Activated T-cell treated with anti-CD3 and anti-CD28 coated beads, Interleukin-2, amount 50 U/mL, for 72 hours (primary cell): Measurements from ENCODE around the gene KCNE4. TPM values are rescaled to one million over a fixed set of nuclear protein-coding genes. Genes with fewer than 3 reads are reported as not detected.
"Not testable (repeated sequence)": the region's sequence is repeated elsewhere in the genome, so short reads cannot be mapped to it uniquely, and the experiment has no call there.

Source experiments
- ATAC-seq, 2 donors: fragments of 150-1000 bp; cut with Tn5 transposase; replicated peaks in 1 of 2; 2 replicates each; pipeline ENCODE4 v1.10.0; 2021; ENCODE audit warnings: moderate library complexity in 2 of 2, mild to moderate bottlenecking in 1 of 2
- DNase-seq, 2 donors: peaks; one replicate each; pipeline ENCODE4 v3.0.0; 2021 to 2022; ENCODE audit warnings: mixed read lengths in 1 of 2
- H3K27ac Mint-ChIP-seq: one replicate; pipeline ENCODE4 v1.8.0; 2022; ENCODE audit warnings: mild to moderate bottlenecking, moderate library complexity, mixed read lengths
- H3K27me3 Mint-ChIP-seq: one replicate; pipeline ENCODE4 v1.8.0; 2022; ENCODE audit warnings: low read depth, mixed read lengths
- H3K36me3 Mint-ChIP-seq, 2 donors: one replicate each; pipeline ENCODE4 v1.8.0; 2022; ENCODE audit warnings: mixed read lengths in 2 of 2, mild to moderate bottlenecking in 1 of 2; ENCODE audit not compliant: insufficient read depth in 2 of 2
- H3K4me1 Mint-ChIP-seq: one replicate; pipeline ENCODE4 v1.8.0; 2022; ENCODE audit warnings: low read depth, mixed read lengths
- H3K4me3 Mint-ChIP-seq, 2 donors: one replicate each; pipeline ENCODE4 v1.8.0; 2022; ENCODE audit warnings: mild to moderate bottlenecking in 2 of 2, mixed read lengths in 2 of 2, moderate library complexity in 2 of 2
- H3K9me3 Mint-ChIP-seq, 2 donors: one replicate each; pipeline ENCODE4 v1.8.0; 2022; ENCODE audit warnings: mixed read lengths in 2 of 2
- total RNA-seq, 2 donors: library from RNA; stranded (reverse); gene quantifications; one replicate each; pipeline ENCODE4 v1.2.3, GENCODE V29; 2022

Gene KCNE4
- total RNA-seq, 2 donors from 2014 or later = not detected

- DNase-seq (no peak), ATAC-seq (peak; percentile 29 to 82)
- Mint-ChIP-seq H3K27ac (no peak overlapping the region), H3K4me1 (peaks cover 4% of the 10 kb centered on the region), H3K36me3 (no peaks in the 10 kb centered on the region), H3K9me3 (peaks cover 0 to 4% of the 10 kb centered on the region in 2 donors), H3K27me3 (peaks cover 8% of the 10 kb centered on the region), H3K4me3 (no peak overlapping the region)
These were observed 23.6 kb downstream of the KCNE4 start for GRCh38 chr2:223075301-223076270.

- Mint-ChIP-seq H3K4me1 (peaks cover 4% of the 10 kb centered on the region), H3K4me3 (no peak overlapping the region), H3K27me3 (peaks cover 8% of the 10 kb centered on the region), H3K27ac (no peak overlapping the region), H3K36me3 (no peaks in the 10 kb centered on the region), H3K9me3 (peaks cover 0 to 4% of the 10 kb centered on the region in 2 donors)
- ATAC-seq = no peak
- DNase-seq = no peak
These were observed 24.6 kb downstream of the KCNE4 start for GRCh38 chr2:223076573-223076972.

DNA sequence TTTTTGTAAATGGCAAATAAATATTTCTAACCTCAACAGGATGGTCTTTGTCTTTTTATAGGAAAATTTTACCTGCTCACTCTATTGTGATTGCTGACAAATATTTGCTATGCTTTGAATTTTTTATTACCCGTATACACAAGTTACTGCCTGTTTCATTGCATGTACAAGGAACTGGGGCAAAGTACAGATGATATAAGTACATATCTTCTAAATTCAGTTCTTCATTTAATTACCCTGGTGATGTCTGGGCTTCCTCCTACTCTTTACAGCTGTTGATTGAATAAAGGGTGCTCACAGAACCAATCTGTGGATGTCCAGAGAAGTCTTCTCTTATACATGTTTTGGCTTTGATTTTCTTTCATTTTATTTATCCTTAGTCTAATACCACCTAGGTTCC, 26.5 kb downstream of the KCNE4 start:
- H3K9me3 Mint-ChIP-seq = peaks cover 0 to 4% of the 10 kb centered on the region in 2 donors
- no peak for ATAC-seq

GRCh38 chr2:223079378-223079777, 27.4 kb downstream of the KCNE4 start:
- Mint-ChIP-seq H3K27ac (no peak overlapping the region), H3K36me3 (no peaks in the 10 kb centered on the region), H3K4me3 (no peak overlapping the region), H3K9me3 (peaks cover 0 to 3% of the 10 kb centered on the region in 2 donors), H3K4me1 (peaks cover 4% of the 10 kb centered on the region), H3K27me3 (peaks cover 8% of the 10 kb centered on the region)
- DNase-seq (no peak), ATAC-seq (no peak)

More for the DNA sequence above, 26.5 kb downstream of the KCNE4 start:
- no peak for DNase-seq
- peaks cover 4% of the 10 kb centered on the region for H3K4me1 Mint-ChIP-seq
- no peak overlapping the region for H3K4me3 Mint-ChIP-seq
- no peak overlapping the region for H3K27ac Mint-ChIP-seq
- H3K27me3 Mint-ChIP-seq = peaks cover 8% of the 10 kb centered on the region
- no peaks in the 10 kb centered on the region for H3K36me3 Mint-ChIP-seq

DNA sequence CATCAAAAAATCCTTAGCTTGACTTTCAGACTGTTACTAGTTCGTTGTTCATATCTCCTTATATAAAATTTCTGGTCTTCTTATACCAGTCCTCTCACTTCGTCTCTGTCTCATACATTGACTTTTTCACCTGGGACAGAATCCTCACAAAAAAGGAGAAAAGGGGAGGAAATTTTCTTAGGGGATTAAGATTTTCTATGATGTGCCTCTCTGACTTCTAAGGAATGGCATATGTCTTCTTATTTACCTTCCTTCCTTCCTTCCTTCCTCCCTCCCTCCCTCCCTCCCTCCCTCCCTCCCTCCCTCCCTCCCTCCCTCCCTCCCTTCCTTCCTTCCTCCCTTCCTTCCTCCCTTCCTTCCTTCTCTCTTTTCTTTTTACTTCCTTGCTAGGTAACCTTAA, 27.9 kb downstream of the KCNE4 start:
- Mint-ChIP-seq H3K4me3 (no peak overlapping the region), H3K9me3 (peaks cover 0 to 3% of the 10 kb centered on the region in 2 donors), H3K36me3 (no peaks in the 10 kb centered on the region), H3K4me1 (peaks cover 4% of the 10 kb centered on the region), H3K27ac (no peak overlapping the region), H3K27me3 (peaks cover 8% of the 10 kb centered on the region)
- ATAC-seq = no peak
- no peak for DNase-seq

DNA sequence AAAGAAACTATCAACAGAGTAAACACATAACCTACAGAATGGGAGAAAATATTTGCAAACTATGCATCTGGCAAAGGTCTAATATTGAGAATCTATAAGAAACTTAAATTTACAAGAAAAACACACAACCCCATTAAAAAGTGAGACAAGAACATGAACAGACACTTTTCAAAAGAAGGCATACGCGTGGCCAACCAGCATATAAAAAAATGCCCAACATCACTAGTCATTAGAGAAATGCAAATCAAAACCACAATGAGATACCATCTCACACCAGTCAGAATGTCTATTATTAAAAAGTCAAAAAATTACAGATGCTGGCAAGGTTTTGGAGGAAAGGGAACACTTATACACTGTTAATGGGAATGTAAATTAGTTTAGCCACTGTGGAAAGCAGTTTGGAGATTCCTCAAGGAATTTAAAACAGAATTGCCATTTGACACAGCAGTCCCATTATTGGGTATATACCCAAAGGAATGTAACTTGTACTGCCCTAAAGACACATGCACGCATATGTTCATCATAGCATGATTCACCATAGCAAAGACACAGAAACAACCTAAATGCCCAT, 28.9 kb downstream of the KCNE4 start:
- not testable (repeated sequence) for H3K36me3 Mint-ChIP-seq, H3K27me3 Mint-ChIP-seq, H3K9me3 Mint-ChIP-seq, DNase-seq, H3K27ac Mint-ChIP-seq, H3K4me3 Mint-ChIP-seq, H3K4me1 Mint-ChIP-seq, ATAC-seq

DNA sequence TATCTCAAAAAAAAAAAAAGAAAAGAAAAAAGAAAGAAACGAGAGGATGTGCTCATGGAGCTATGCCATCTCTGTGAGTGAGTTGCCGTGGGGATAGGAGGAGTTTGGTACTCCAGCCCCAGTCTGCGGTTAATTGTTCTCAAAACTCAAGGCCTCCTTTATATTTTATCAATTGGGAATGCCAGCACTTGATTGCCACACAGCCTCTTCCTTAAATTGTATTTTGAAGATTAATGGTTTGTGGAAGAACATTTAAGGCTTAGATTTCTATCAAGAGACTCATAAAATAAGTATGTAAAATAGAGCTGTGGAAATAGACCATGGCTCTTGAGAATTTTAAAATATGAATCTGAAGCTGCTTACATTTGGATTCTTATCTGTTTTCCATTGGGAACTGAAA, 29.8 kb downstream of the KCNE4 start:
- Mint-ChIP-seq H3K27ac (no peak overlapping the region), H3K4me3 (no peak overlapping the region), H3K36me3 (no peaks in the 10 kb centered on the region), H3K27me3 (peaks cover 4% of the 10 kb centered on the region), H3K9me3 (no peaks in the 10 kb centered on the region), H3K4me1 (no peaks in the 10 kb centered on the region)
- DNase-seq (no peak), ATAC-seq (no peak)

GRCh38 chr2:223082706-223083105, 30.7 kb downstream of the KCNE4 start:
- no peaks in the 10 kb centered on the region for H3K9me3 Mint-ChIP-seq
- H3K4me1 Mint-ChIP-seq = no peaks in the 10 kb centered on the region
- ATAC-seq (no peak), DNase-seq (no peak)
- H3K4me3 Mint-ChIP-seq = no peak overlapping the region
- H3K27ac Mint-ChIP-seq = no peak overlapping the region
- H3K27me3 Mint-ChIP-seq = peaks cover 7% of the 10 kb centered on the region
- no peaks in the 10 kb centered on the region for H3K36me3 Mint-ChIP-seq

DNA sequence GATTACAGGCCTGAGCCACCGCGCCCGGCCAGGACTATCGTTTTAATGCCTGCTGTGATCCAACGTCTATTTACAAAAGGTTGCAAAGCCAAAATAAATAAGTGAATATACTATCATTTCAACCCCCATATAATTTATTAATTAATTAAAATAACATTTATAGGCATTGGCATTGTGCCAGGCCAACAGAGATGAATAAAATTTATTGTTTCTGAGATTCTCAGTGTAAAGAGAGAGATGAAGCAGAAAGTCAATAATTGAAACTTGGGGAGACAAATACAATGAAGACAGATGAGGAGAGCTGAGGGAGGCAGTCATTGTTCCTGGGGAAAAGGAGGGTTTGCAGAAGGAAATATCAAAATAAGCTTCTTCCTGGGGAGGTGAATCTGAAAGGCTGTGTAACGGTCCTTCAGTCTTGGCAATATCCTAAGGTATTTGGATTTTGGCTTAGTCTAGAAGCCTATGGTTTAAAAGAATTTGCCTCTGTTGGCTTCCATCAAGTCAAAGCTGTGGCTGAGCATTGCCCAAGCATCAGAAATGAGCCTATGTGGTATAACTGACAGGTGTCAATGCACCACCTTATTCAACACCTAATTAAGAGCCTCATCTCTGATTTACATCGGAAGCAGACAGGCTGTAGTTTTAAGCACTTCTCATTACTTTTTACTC, 31.5 kb downstream of the KCNE4 start:
- Mint-ChIP-seq H3K36me3 (no peaks in the 10 kb centered on the region), H3K9me3 (no peaks in the 10 kb centered on the region), H3K4me3 (no peak overlapping the region), H3K4me1 (no peaks in the 10 kb centered on the region), H3K27me3 (peaks cover 7% of the 10 kb centered on the region), H3K27ac (no peak overlapping the region)
- DNase-seq (no peak), ATAC-seq (no peak)

- no peak overlapping the region for H3K4me3 Mint-ChIP-seq
- H3K27me3 Mint-ChIP-seq = peaks cover 7% of the 10 kb centered on the region
- no peak overlapping the region for H3K27ac Mint-ChIP-seq
- no peaks in the 10 kb centered on the region for H3K9me3 Mint-ChIP-seq
- no peak for DNase-seq
- H3K4me1 Mint-ChIP-seq = no peaks in the 10 kb centered on the region
- ATAC-seq = no peak
- H3K36me3 Mint-ChIP-seq = no peaks in the 10 kb centered on the region
These were observed 32.9 kb downstream of the KCNE4 start for GRCh38 chr2:223084873-223085272.

DNA sequence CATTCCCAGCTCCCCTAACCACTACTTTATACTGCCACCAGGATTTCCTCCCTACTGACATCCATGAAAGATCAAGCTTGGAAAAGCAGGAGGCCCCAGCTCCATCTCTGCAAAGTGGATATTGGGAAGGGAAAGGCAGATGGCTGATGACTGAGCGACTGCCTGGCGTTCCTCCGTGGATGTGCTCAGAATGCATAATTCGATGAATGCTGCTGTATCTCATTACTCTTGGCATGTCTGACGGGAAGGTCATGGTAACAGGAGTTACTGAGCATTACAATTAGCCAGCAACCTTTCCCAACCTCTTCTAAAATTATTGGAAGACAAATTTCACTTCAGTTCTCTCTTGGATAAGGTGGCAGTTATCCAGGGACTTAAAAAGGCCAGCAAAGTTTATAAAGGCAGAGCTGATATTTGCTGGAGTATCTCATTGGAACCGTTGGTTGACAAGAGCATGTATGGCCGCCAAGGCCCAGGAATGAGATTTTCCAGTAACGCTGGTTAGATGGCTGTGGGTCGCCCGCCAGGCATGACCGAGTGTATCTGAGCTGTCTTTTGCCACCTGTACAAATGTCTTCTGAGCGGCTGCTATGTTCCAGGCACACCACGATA, 34.5 kb downstream of the KCNE4 start:
- ATAC-seq (no peak), DNase-seq (no peak)
- no peak overlapping the region for H3K4me3 Mint-ChIP-seq
- no peaks in the 10 kb centered on the region for H3K4me1 Mint-ChIP-seq
- H3K9me3 Mint-ChIP-seq = no peaks in the 10 kb centered on the region
- H3K36me3 Mint-ChIP-seq = no peaks in the 10 kb centered on the region
- H3K27ac Mint-ChIP-seq = no peak overlapping the region
- H3K27me3 Mint-ChIP-seq = peaks cover 7% of the 10 kb centered on the region

- H3K4me1 Mint-ChIP-seq = no peaks in the 10 kb centered on the region
- no peaks in the 10 kb centered on the region for H3K9me3 Mint-ChIP-seq
- H3K27me3 Mint-ChIP-seq = peaks cover 14% of the 10 kb centered on the region
- no peak overlapping the region for H3K4me3 Mint-ChIP-seq
- H3K27ac Mint-ChIP-seq = no peak overlapping the region
- DNase-seq (no peak), ATAC-seq (no peak)
- no peaks in the 10 kb centered on the region for H3K36me3 Mint-ChIP-seq
These were observed 35.5 kb downstream of the KCNE4 start for GRCh38 chr2:223087466-223087865.

- Mint-ChIP-seq H3K4me1 (no peaks in the 10 kb centered on the region), H3K4me3 (no peak overlapping the region), H3K27ac (no peak overlapping the region), H3K36me3 (no peaks in the 10 kb centered on the region), H3K27me3 (peaks cover 14% of the 10 kb centered on the region), H3K9me3 (no peaks in the 10 kb centered on the region)
- DNase-seq (no peak), ATAC-seq (no peak)
These were observed 36.9 kb downstream of the KCNE4 start for GRCh38 chr2:223088866-223089265.
